RWPE2 (cell line): ENCODE data around the gene LARP4B.

Experiments
- ATAC-seq: fragments of 200-7000 bp; cut with Tn5 transposase; 3 replicates; pipeline ENCODE4 v1.9.1; 2021; ENCODE audit warnings: low read depth
- DNase-seq: peaks from one replicate; pipeline ENCODE4 v3.0.0-alpha.2; 2020; ENCODE audit warnings: low spot score
- H3K27ac ChIP-seq: fragments of 450-650 bp; 2 replicates; pipeline ENCODE4 v1.5.1; 2017; ENCODE audit warnings: mild to moderate bottlenecking; ENCODE audit not compliant: poor library complexity, severe bottlenecking
- H3K27me3 ChIP-seq: fragments of 250-450 bp; sonication (Bioruptor Pico); 2 replicates; pipeline ENCODE4 v1.5.1; 2021; ENCODE audit warnings: mild to moderate bottlenecking, moderate library complexity; ENCODE audit not compliant: insufficient read depth, poor library complexity, severe bottlenecking
- H3K36me3 ChIP-seq: fragments of 250-450 bp; sonication (Bioruptor Pico); 2 replicates; pipeline ENCODE4 v1.5.1; 2020; ENCODE audit warnings: low read depth, mild to moderate bottlenecking, moderate library complexity
- H3K4me1 ChIP-seq: fragments of 250-450 bp; sonication (Bioruptor Pico); 2 replicates; pipeline ENCODE4 v1.5.1; 2021; ENCODE audit warnings: mild to moderate bottlenecking, moderate library complexity; ENCODE audit not compliant: insufficient read depth, poor library complexity, severe bottlenecking
- H3K4me3 ChIP-seq: fragments of 250-450 bp; sonication (Bioruptor Pico); 2 replicates; pipeline ENCODE4 v1.5.1; 2021; ENCODE audit warnings: mild to moderate bottlenecking, moderate library complexity; ENCODE audit not compliant: severe bottlenecking
- H3K9me3 ChIP-seq: fragments of 250-450 bp; sonication (Bioruptor Pico); 2 replicates; pipeline ENCODE4 v1.5.1; 2021; ENCODE audit warnings: mild to moderate bottlenecking, moderate library complexity; ENCODE audit not compliant: severe bottlenecking
- CTCF ChIP-seq: fragments of 450-650 bp; IDR thresholded peaks from one replicate; pipeline ENCODE4 v1.5.1; 2017; ENCODE audit warnings: mild to moderate bottlenecking, moderate library complexity; ENCODE audit not compliant: poor library complexity, severe bottlenecking

Gene LARP4B

GRCh38 chr10:974785-975074 lies 43.2 kb upstream of the LARP4B start:
- no peaks in the 10 kb centered on the region for H3K4me1 ChIP-seq
- no peak for TF ChIP-seq CTCF
- H3K36me3 ChIP-seq: no peaks in the 10 kb centered on the region
- H3K9me3 ChIP-seq: peaks cover 3% of the 10 kb centered on the region
- no peak for ATAC-seq
- H3K4me3 ChIP-seq: no peak overlapping the region
- no peak for DNase-seq
- H3K27ac ChIP-seq: no peak overlapping the region
- H3K27me3 ChIP-seq: no peaks in the 10 kb centered on the region

GRCh38 chr10:974038-974784 lies 42.7 kb upstream of the LARP4B start:
- Histone ChIP-seq H3K9me3 (peaks cover 3% of the 10 kb centered on the region), H3K4me1 (no peaks in the 10 kb centered on the region), H3K4me3 (no peak overlapping the region), H3K27me3 (no peaks in the 10 kb centered on the region), H3K36me3 (no peaks in the 10 kb centered on the region), H3K27ac (no peak overlapping the region)
- DNase-seq (no peak), ATAC-seq (no peak)
- TF ChIP-seq CTCF: no peak

- Histone ChIP-seq H3K36me3 (no peaks in the 10 kb centered on the region), H3K4me1 (no peaks in the 10 kb centered on the region), H3K9me3 (no peaks in the 10 kb centered on the region), H3K4me3 (no peak overlapping the region), H3K27me3 (no peaks in the 10 kb centered on the region), H3K27ac (no peak overlapping the region)
- ATAC-seq: no peak
- no peak for DNase-seq
- no peak for TF ChIP-seq CTCF
Measured at GRCh38 chr10:972763-973162, 41.3 kb upstream of the LARP4B start.

DNA sequence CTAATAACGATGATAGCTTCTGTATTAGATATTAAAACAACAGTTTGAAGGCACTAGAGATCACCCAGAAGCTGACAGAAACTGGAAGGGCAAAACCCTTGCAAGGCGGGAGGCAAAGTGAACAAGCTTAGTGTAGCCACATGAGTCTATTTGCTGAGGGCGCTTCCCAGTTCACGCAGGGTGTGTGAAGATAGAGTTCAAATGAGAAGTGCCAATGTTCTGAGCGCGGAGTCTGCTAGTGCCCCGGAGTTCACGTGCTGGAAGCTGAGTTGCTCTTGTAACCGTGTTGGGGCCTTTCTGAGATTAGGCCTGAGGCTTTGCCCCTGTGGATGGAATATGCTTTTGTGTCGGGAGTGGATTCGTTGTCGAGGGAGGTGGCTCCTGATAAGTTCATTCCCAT lies 40.1 kb upstream of the LARP4B start:
- DNase-seq: no peak
- Histone ChIP-seq H3K4me3 (no peak overlapping the region), H3K27me3 (no peaks in the 10 kb centered on the region), H3K4me1 (no peaks in the 10 kb centered on the region), H3K27ac (no peak overlapping the region), H3K9me3 (no peaks in the 10 kb centered on the region), H3K36me3 (no peaks in the 10 kb centered on the region)
- no peak for TF ChIP-seq CTCF
- no peak for ATAC-seq

DNA sequence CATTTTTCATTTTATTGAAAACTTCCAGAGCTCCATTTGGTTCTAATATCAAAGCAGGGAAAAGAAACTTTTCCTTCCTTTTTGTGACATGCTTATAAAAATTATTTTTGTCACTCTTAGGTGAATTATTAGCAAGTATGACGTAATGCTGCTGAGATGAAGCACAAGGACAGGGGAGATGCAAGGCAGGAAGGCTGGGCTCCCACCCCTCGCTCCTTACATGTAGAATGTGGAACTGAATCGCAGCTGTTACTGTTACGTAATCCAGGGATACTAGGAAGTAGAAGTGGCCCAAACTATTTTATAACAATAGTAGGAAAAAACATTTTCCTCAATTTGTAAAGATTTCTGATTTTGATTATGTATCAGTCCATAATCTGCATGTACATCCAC lies 39.6 kb upstream of the LARP4B start:
- no peak overlapping the region for H3K4me3 ChIP-seq
- no peaks in the 10 kb centered on the region for H3K27me3 ChIP-seq
- no peaks in the 10 kb centered on the region for H3K36me3 ChIP-seq
- H3K27ac ChIP-seq: no peak overlapping the region
- ATAC-seq (no peak), DNase-seq (no peak)
- H3K4me1 ChIP-seq: no peaks in the 10 kb centered on the region
- H3K9me3 ChIP-seq: no peaks in the 10 kb centered on the region
- no peak for TF ChIP-seq CTCF
